Mesenchymal stem cell (in vitro differentiated cells and primary cell): Measurements from ENCODE around the gene ANKUB1.

Experiments used
- DNase-seq: peaks from one replicate; pipeline ENCODE4 v3.0.0-alpha.2; 2013
- H2AFZ ChIP-seq: one replicate; pipeline ENCODE4 v1.6.1; 2013; ENCODE audit warnings: low read depth, mild to moderate bottlenecking, control low read depth, inconsistent platforms, low read length, moderate library complexity
- H2AK5ac ChIP-seq: 2 replicates; pipeline ENCODE4 v1.6.1; 2013; ENCODE audit warnings: low read length, moderate library complexity, mild to moderate bottlenecking, inconsistent platforms; ENCODE audit not compliant: severe bottlenecking
- H2BK120ac ChIP-seq: one replicate; pipeline ENCODE4 v1.6.1; 2013; ENCODE audit warnings: low read depth, mild to moderate bottlenecking, inconsistent platforms, low read length, moderate library complexity
- H2BK12ac ChIP-seq, 2 experiments: one replicate each; pipeline ENCODE4 v1.6.1; 2013; ENCODE audit warnings: inconsistent platforms in 2 of 2, low read length in 2 of 2, mild to moderate bottlenecking in 2 of 2, moderate library complexity in 2 of 2, control low read depth in 1 of 2
- H2BK15ac ChIP-seq: one replicate; pipeline ENCODE4 v1.6.1; 2013; ENCODE audit warnings: mild to moderate bottlenecking, low read depth, inconsistent platforms; ENCODE audit not compliant: poor library complexity, severe bottlenecking
- H2BK5ac ChIP-seq: 2 replicates; pipeline ENCODE4 v1.6.1; 2013; ENCODE audit warnings: low read depth, mild to moderate bottlenecking, low read length, control low read depth, inconsistent platforms; ENCODE audit not compliant: poor library complexity, severe bottlenecking
- H3K14ac ChIP-seq, 2 experiments: one replicate each; pipeline ENCODE4 v1.6.1; 2013; ENCODE audit warnings: inconsistent platforms in 2 of 2, low read length in 2 of 2, control low read depth in 1 of 2, mild to moderate bottlenecking in 1 of 2, moderate library complexity in 1 of 2
- H3K18ac ChIP-seq, 2 experiments: one replicate each; pipeline ENCODE4 v1.6.1; 2013; ENCODE audit warnings: inconsistent platforms in 2 of 2, low read length in 2 of 2, control low read depth in 1 of 2, low read depth in 1 of 2, mild to moderate bottlenecking in 1 of 2
- H3K23ac ChIP-seq, 2 experiments: one replicate each; pipeline ENCODE4 v1.6.1; 2013; ENCODE audit warnings: inconsistent platforms in 2 of 2, low read length in 2 of 2, mild to moderate bottlenecking in 2 of 2, moderate library complexity in 2 of 2, control low read depth in 1 of 2
- H3K27ac ChIP-seq: 2 replicates; pipeline ENCODE4 v1.5.1; 2013; ENCODE audit warnings: mild to moderate bottlenecking, moderate library complexity, low read length, control low read depth, inconsistent platforms; ENCODE audit not compliant: poor library complexity, severe bottlenecking
- H3K27me3 ChIP-seq, 2 experiments: 2 replicates each; pipeline versions ENCODE4 v1.6.1 to v1.7.0; 2013; ENCODE audit warnings: low read length in 2 of 2, mild to moderate bottlenecking in 2 of 2, moderate library complexity in 2 of 2, control low read depth in 1 of 2, inconsistent platforms in 1 of 2; ENCODE audit not compliant: control insufficient read depth in 1 of 2, insufficient read depth in 1 of 2
- H3K36me3 ChIP-seq, 2 experiments: 2 replicates each; pipeline versions ENCODE4 v1.6.1 to v1.7.0; 2013; ENCODE audit warnings: low read length in 2 of 2, control low read depth in 1 of 2, inconsistent platforms in 1 of 2, low read depth in 1 of 2, mild to moderate bottlenecking in 1 of 2; ENCODE audit not compliant: insufficient read depth in 2 of 2, control insufficient read depth in 1 of 2
- H3K4ac ChIP-seq, 2 experiments: one replicate each; pipeline ENCODE4 v1.6.1; 2013; ENCODE audit warnings: inconsistent platforms in 2 of 2, low read length in 2 of 2, mild to moderate bottlenecking in 2 of 2, moderate library complexity in 2 of 2, control low read depth in 1 of 2, low read depth in 1 of 2
- H3K4me1 ChIP-seq: 2 replicates; pipeline ENCODE4 v1.6.1; 2013; ENCODE audit warnings: low read depth, low read length, control low read depth; ENCODE audit not compliant: control insufficient read depth, insufficient read depth
- H3K4me2 ChIP-seq: 2 replicates; pipeline ENCODE4 v1.6.1; 2013; ENCODE audit warnings: low read length, mild to moderate bottlenecking, inconsistent platforms; ENCODE audit not compliant: poor library complexity, severe bottlenecking
- H3K4me3 ChIP-seq, 2 experiments: 2 replicates each; pipeline versions ENCODE4 v1.5.1 to v1.7.0; 2013; ENCODE audit warnings: low read length in 2 of 2, mild to moderate bottlenecking in 2 of 2, control low read depth in 1 of 2, low read depth in 1 of 2; ENCODE audit not compliant: insufficient read depth in 1 of 2
- H3K79me1 ChIP-seq: replicated peaks from 2 replicates; pipeline ENCODE4 v1.6.1; 2013; ENCODE audit warnings: mild to moderate bottlenecking, control low read depth, low read length, inconsistent platforms; ENCODE audit not compliant: poor library complexity, severe bottlenecking
- H3K9ac ChIP-seq: 2 replicates; pipeline ENCODE4 v1.7.0; 2013; ENCODE audit warnings: mild to moderate bottlenecking, low read length, moderate library complexity
- H3K9me3 ChIP-seq: 2 replicates; pipeline ENCODE4 v1.7.0; 2013; ENCODE audit warnings: mild to moderate bottlenecking, low read length; ENCODE audit not compliant: control insufficient read depth
- H4K8ac ChIP-seq: one replicate; pipeline ENCODE4 v1.6.1; 2013; ENCODE audit warnings: inconsistent platforms, mild to moderate bottlenecking, low read length, moderate library complexity
- H4K91ac ChIP-seq: one replicate; pipeline ENCODE4 v1.6.1; 2013; ENCODE audit warnings: mild to moderate bottlenecking, low read length, inconsistent platforms
- WGBS: methylation state at CpG from one replicate; pipeline ENCODE4 v1.1.7; 2013; ENCODE audit warnings: mixed read lengths; 5-methylcytosine and 5-hydroxymethylcytosine counted together

The ANKUB1 gene

DNA sequence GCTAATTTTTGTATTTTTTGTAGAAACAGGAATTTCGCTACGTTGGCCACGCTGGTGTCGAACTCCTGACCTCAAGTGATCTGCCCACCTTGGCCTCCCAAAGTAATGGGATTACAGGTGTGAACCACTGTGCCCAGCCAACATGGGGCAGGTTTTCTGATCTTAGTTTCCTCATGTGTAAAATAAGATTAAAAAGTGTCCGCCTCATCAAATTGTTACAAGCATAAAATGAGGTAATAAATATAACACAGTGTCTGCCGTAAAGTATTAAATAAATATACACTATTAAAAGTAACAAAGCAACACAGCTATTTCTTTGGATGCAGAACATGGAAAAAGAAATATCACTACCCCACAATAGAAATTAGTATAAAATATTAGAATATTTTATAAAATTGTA, 23.6 kb downstream of the ANKUB1 start:
- Histone ChIP-seq H2AFZ (no peak overlapping the region), H3K27me3 (peaks cover 5 to 6% of the 10 kb centered on the region in 2 experiments), H4K91ac (no peak overlapping the region), H3K9me3 (no peaks in the 10 kb centered on the region), H2AK5ac (no peak overlapping the region), H3K9ac (no peak overlapping the region), H3K18ac (no peak overlapping the region), H3K4ac (no peak overlapping the region), H3K4me2 (no peak overlapping the region), H3K79me1 (no peaks in the 10 kb centered on the region), H2BK5ac (no peak overlapping the region), H3K23ac (no peak overlapping the region), H2BK120ac (no peak overlapping the region), H2BK15ac (no peak overlapping the region), H3K27ac (no peak overlapping the region), H3K36me3 (no peaks in the 10 kb centered on the region), H2BK12ac (no peak overlapping the region), H3K4me3 (no peak overlapping the region), H3K4me1 (no peaks in the 10 kb centered on the region), H3K14ac (no peak overlapping the region), H4K8ac (no peak overlapping the region)
- 98% methylated on average over 4 of the region's 6 CpGs for WGBS
- no peak for DNase-seq

DNA sequence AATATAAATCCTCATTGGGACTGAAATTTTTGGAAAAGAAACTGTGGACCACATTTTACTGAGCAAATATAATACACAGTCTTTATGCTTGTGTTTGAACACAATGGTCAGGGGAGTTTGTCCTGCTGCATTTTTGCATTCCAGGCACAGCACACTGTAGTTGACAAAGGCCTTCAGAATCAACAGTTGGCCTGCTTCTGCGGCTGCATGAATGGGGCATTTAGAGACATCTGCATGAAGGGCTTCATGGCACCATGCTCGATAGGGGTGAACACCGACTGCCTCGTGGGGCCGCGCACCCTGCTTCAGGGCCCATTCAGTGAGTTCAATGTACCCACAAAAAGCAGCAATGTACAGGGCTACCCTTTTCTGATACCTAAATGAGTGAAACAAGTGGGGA, 24.6 kb downstream of the ANKUB1 start:
- H3K4me3 ChIP-seq, result no peak overlapping the region
- 87% methylated on average over 6 of the region's 6 CpGs for WGBS
- H3K27ac ChIP-seq, result no peak overlapping the region

GRCh38 chr3:149765762-149766334, 26.5 kb downstream of the ANKUB1 start:
- H3K4me3 ChIP-seq, result no peak overlapping the region
- H3K9ac ChIP-seq, result no peak overlapping the region
- no peak overlapping the region for H3K14ac ChIP-seq
- no peak overlapping the region for H4K8ac ChIP-seq
- WGBS, result 100% methylated on average over 1 of the region's 2 CpGs
- H3K27me3 ChIP-seq, result peaks cover 9 to 18% of the 10 kb centered on the region in 2 experiments
- no peak overlapping the region for H2BK120ac ChIP-seq
- no peak overlapping the region for H2BK15ac ChIP-seq
- no peaks in the 10 kb centered on the region for H3K9me3 ChIP-seq
- peak; percentile 49 for DNase-seq
- H2BK12ac ChIP-seq, result no peak overlapping the region
- H2AFZ ChIP-seq, result no peak overlapping the region
- no peak overlapping the region for H2BK5ac ChIP-seq
- no peaks in the 10 kb centered on the region for H3K79me1 ChIP-seq
- no peak overlapping the region for H3K4ac ChIP-seq
- no peak overlapping the region for H3K18ac ChIP-seq
- no peaks in the 10 kb centered on the region for H3K36me3 ChIP-seq
- H3K27ac ChIP-seq, result no peak overlapping the region
- H4K91ac ChIP-seq, result no peak overlapping the region
- no peak overlapping the region for H3K23ac ChIP-seq
- no peak overlapping the region for H3K4me2 ChIP-seq
- no peaks in the 10 kb centered on the region for H3K4me1 ChIP-seq
- no peak overlapping the region for H2AK5ac ChIP-seq

More for the DNA sequence above, 24.6 kb downstream of the ANKUB1 start:
- H3K4ac ChIP-seq, result no peak overlapping the region
- H2BK120ac ChIP-seq, result no peak overlapping the region
- H3K4me1 ChIP-seq, result no peaks in the 10 kb centered on the region
- H3K18ac ChIP-seq, result no peak overlapping the region
- no peak overlapping the region for H2AFZ ChIP-seq
- H3K79me1 ChIP-seq, result no peaks in the 10 kb centered on the region
- no peak for DNase-seq
- H3K23ac ChIP-seq, result no peak overlapping the region
- no peak overlapping the region for H2BK5ac ChIP-seq
- H3K27me3 ChIP-seq, result peaks cover 9 to 16% of the 10 kb centered on the region in 2 experiments
- no peak overlapping the region for H4K8ac ChIP-seq
- H2BK12ac ChIP-seq, result no peak overlapping the region
- H2BK15ac ChIP-seq, result no peak overlapping the region
- no peak overlapping the region for H2AK5ac ChIP-seq
- H3K9ac ChIP-seq, result no peak overlapping the region
- no peak overlapping the region for H3K14ac ChIP-seq
- no peaks in the 10 kb centered on the region for H3K9me3 ChIP-seq
- no peak overlapping the region for H4K91ac ChIP-seq
- no peaks in the 10 kb centered on the region for H3K36me3 ChIP-seq
- no peak overlapping the region for H3K4me2 ChIP-seq

DNA sequence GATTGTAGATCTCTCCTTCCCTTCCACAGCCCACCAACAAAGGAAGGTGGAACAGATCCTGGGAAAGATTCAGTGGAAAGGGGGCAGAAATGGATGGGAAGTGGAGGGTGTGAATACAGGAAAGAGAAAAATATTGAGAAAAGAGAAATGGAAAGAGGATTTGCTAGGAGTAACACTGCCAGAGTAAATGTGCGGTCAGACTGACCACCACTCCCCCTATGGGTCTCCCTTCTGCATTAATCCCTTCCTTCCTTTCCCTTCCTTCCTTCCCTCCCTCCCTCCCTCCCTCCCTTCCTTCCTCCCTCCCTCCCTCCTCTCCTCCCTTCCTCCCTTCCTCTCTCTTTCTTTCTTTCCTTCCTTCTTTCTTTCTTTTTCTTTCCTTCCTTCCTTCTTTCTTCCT, 28.1 kb downstream of the ANKUB1 start:
- Histone ChIP-seq H3K79me1 (no peaks in the 10 kb centered on the region), H4K8ac (no peak overlapping the region), H3K4me1 (no peaks in the 10 kb centered on the region), H2AFZ (no peak overlapping the region), H3K18ac (no peak overlapping the region), H2BK15ac (no peak overlapping the region), H2AK5ac (no peak overlapping the region), H3K27ac (no peak overlapping the region), H3K9me3 (no peaks in the 10 kb centered on the region), H2BK120ac (no peak overlapping the region), H3K4ac (no peak overlapping the region), H2BK5ac (no peak overlapping the region), H3K9ac (no peak overlapping the region), H3K23ac (no peak overlapping the region), H3K27me3 (peaks cover 9 to 18% of the 10 kb centered on the region in 2 experiments), H3K4me3 (no peak overlapping the region), H4K91ac (no peak overlapping the region), H3K36me3 (no peaks in the 10 kb centered on the region), H2BK12ac (no peak overlapping the region), H3K4me2 (no peak overlapping the region), H3K14ac (no peak overlapping the region)
- DNase-seq, result no peak
- WGBS, result 50% methylated on average over 1 of the region's 1 CpG
